K562 (cell line): ENCODE measurements around the gene AVPI1. TPM values are rescaled to one million over a fixed set of nuclear protein-coding genes. Genes with fewer than 3 reads are reported as not detected.
"Not testable (repeated sequence)": the region's sequence is repeated elsewhere in the genome, so short reads cannot be mapped to it uniquely, and the experiment has no call there.

Source experiments
- ATAC-seq: fragments of 200-7000 bp; cut with Tn5 transposase; 3 replicates; pipeline ENCODE4 v1.9.1; 2020; ENCODE audit warnings: moderate library complexity
- BruUV-seq: library from RNA; stranded (reverse); fragments of 400-500 nt; replicated peaks from 2 replicates; lab custom pipeline; 2021; lab: Mats Ljungman, UMichigan
- CTCF ChIA-PET: fragments of 300-600 bp; formaldehyde crosslinking; extraction: SDS; loops from one replicate; lab custom pipeline; 2021; ENCODE audit warnings: low intra/inter-chr PET ratio; lab: Yijun Ruan, JAX
- POLR2A ChIA-PET: fragments of 300-600, 350-650 bp; sonication (Branson Sonifier 250); formaldehyde crosslinking; extraction: SDS; loops from one replicate; lab custom pipeline; 2021; ENCODE audit warnings: antibody characterized with exemption, inconsistent platforms; lab: Yijun Ruan, JAX
- DNase-seq, 4 experiments: peaks; one replicate each; pipeline versions ENCODE4 v3.0.0 to v3.0.0-alpha.2; 2011 to 2018; ENCODE audit warnings: low spot score in 3 of 4, mixed read lengths in 3 of 4; ENCODE audit errors: extremely low read depth in 1 of 4
- FAIRE-seq: peaks from 2 replicates; lab custom pipeline; 2011; peaks lifted over from hg19 to GRCh38; lab: Jason Lieb, UNC
- H2AFZ ChIP-seq: 2 replicates; pipeline ENCODE4 v1.6.0; 2011; ENCODE audit warnings: low read depth, low read length, control low read depth, inconsistent platforms
- H3K27ac ChIP-seq: fragments of 200-600 bp; 3 replicates; pipeline ENCODE4 v1.8.0; 2011; ENCODE audit warnings: low read depth, mild to moderate bottlenecking, control low read depth, inconsistent platforms, low read length, moderate library complexity, mixed read lengths; ENCODE audit errors: extremely low read depth
- H3K27me3 ChIP-seq, 2 experiments: fragments of 300-600 bp in 1 of 2; 2 replicates in 1 of 2; 3 replicates in 1 of 2; pipeline versions ENCODE4 v1.6.0 to v1.8.0; 2011; ENCODE audit warnings: inconsistent platforms in 2 of 2, low read length in 2 of 2, mild to moderate bottlenecking in 1 of 2, mixed read lengths in 1 of 2, moderate library complexity in 1 of 2; ENCODE audit not compliant: control insufficient read depth in 2 of 2, insufficient read depth in 2 of 2
- H3K36me3 ChIP-seq: fragments of 300-600 bp; 3 replicates; pipeline ENCODE4 v1.8.0; 2011; ENCODE audit warnings: mild to moderate bottlenecking, low read length, inconsistent platforms; ENCODE audit not compliant: control insufficient read depth, insufficient read depth
- H3K4me1 ChIP-seq, 2 experiments: fragments of 200-600 bp in 1 of 2; replicated peaks in 1 of 2; 2 replicates in 1 of 2; 3 replicates in 1 of 2; pipeline versions ENCODE4 v1.5.1 to v1.8.0; 2011; ENCODE audit warnings: inconsistent platforms in 2 of 2, low read length in 2 of 2, mild to moderate bottlenecking in 1 of 2, mixed read lengths in 1 of 2, moderate library complexity in 1 of 2; ENCODE audit not compliant: control insufficient read depth in 2 of 2, insufficient read depth in 2 of 2
- H3K4me2 ChIP-seq: 2 replicates; pipeline ENCODE4 v1.6.1; 2011; ENCODE audit warnings: low read length, control low read depth, inconsistent platforms, mixed read lengths; ENCODE audit not compliant: insufficient read depth
- H3K4me3 ChIP-seq: fragments of 200-600 bp; sonication (generic), shearing (Covaris generic); 2 replicates; pipeline ENCODE4 v1.5.1; 2016; ENCODE audit warnings: control low read depth, inconsistent platforms
- H3K79me2 ChIP-seq: fragments of 200-600 bp; 3 replicates; pipeline ENCODE4 v1.8.0; 2011; ENCODE audit warnings: low read length, inconsistent platforms; ENCODE audit not compliant: control insufficient read depth, insufficient read depth
- H3K9ac ChIP-seq, 2 experiments: 2 replicates each; pipeline versions ENCODE4 v1.6.0 to v1.6.1; 2011; ENCODE audit warnings: low read depth in 2 of 2, low read length in 2 of 2, control low read depth in 1 of 2, inconsistent platforms in 1 of 2, mild to moderate bottlenecking in 1 of 2, mixed read lengths in 1 of 2; ENCODE audit not compliant: insufficient read depth in 1 of 2
- H3K9me1 ChIP-seq: one replicate; pipeline ENCODE4 v1.6.0; 2011; ENCODE audit warnings: inconsistent platforms, mild to moderate bottlenecking, low read length, moderate library complexity; ENCODE audit not compliant: control insufficient read depth, insufficient read depth
- H3K9me3 ChIP-seq: replicated peaks from 2 replicates; pipeline ENCODE4 v1.5.1; 2011; ENCODE audit warnings: low read depth, low read length, inconsistent platforms; ENCODE audit not compliant: control insufficient read depth, insufficient read depth
- H4K20me1 ChIP-seq: replicated peaks from 2 replicates; pipeline ENCODE4 v1.6.1; 2011; ENCODE audit warnings: low read length, inconsistent platforms, mixed read lengths; ENCODE audit not compliant: control insufficient read depth, insufficient read depth
- NFE2L1 ChIP-seq: fragments of 450-650 bp; IDR thresholded peaks from 2 replicates; pipeline ENCODE4 v1.6.1; 2016; ENCODE audit warnings: missing genetic modification characterization, low read depth, mild to moderate bottlenecking, missing compliant biosample characterization, moderate library complexity, borderline replicate concordance
- PHB ChIP-seq: fragments of 250-450 bp; sonication (Bioruptor Pico); IDR thresholded peaks from 2 replicates; pipeline ENCODE4 v1.5.0; 2021
- PTTG1 ChIP-seq: fragments of 450-650 bp; IDR thresholded peaks from 2 replicates; pipeline ENCODE4 v1.6.1; 2016; ENCODE audit warnings: low read depth, mild to moderate bottlenecking, missing genetic modification characterization, missing compliant biosample characterization
- RFX5 ChIP-seq: IDR thresholded peaks from 2 replicates; pipeline ENCODE4 v1.6.1; 2011; ENCODE audit warnings: low read depth, mild to moderate bottlenecking, improper control_type of control experiment, low read length
- ZC3H8 ChIP-seq: fragments of 450-650 bp; IDR thresholded peaks from 2 replicates; pipeline ENCODE4 v1.6.1; 2017
- ZNF143 ChIP-seq: sonication (generic); formaldehyde crosslinking; IDR thresholded peaks from 2 replicates; pipeline ENCODE4 v1.9.0; 2022; ENCODE audit warnings: mild to moderate bottlenecking, missing genetic modification reagents
- WGBS: fragments of 100-300 bp; shearing (Covaris generic); methylation state at CpG from one replicate; pipeline ENCODE4 v1.1.6; 2016; ENCODE audit warnings: low coverage, mixed read lengths; ENCODE audit not compliant: insufficient coverage; ENCODE audit errors: missing lambda C conversion rate; 5-methylcytosine and 5-hydroxymethylcytosine counted together
- in situ Hi-C: fragments of 300-500 bp; cut with MboI; formaldehyde crosslinking; loops from 4 replicates; pipeline ENCODE4 v1.15.0; 2018; ENCODE audit warnings: inconsistent platforms, mixed read lengths
- intact Hi-C: fragments of 100-400 bp; cut with micrococcal nuclease; formaldehyde crosslinking; loops from 2 replicates; pipeline ENCODE4 v1.14.2; 2022
- polyA plus RNA-seq, 8 experiments: library from polyadenylated mRNA; depleted of rRNA in 4 of 8; stranded (reverse) in 5 of 8; unstranded in 3 of 8; fragments of >200 nt; fragmentation: Nextera tagmentation in 2 of 8; fragmentation: Illumina TruSeq in 1 of 8; extraction: Ambion mirVana in 2 of 8; extraction: Trizol in 1 of 8; gene quantifications; 2 replicates each; pipeline versions ENCODE4 v1.2.1 to v1.2.3, GENCODE V29; 2011 to 2014; ENCODE audit warnings: inconsistent platforms in 1 of 8, missing spikeins in 1 of 8
- total RNA-seq, 7 experiments: library from RNA; depleted of rRNA in 6 of 7; stranded (reverse); fragments of >200 nt in 6 of 7; fragmentation: Illumina TruSeq in 2 of 7; extraction: Trizol in 2 of 7; gene quantifications; 2 replicates each; pipeline versions ENCODE4 v1.2.1 to v1.2.3, GENCODE V29; 2011 to 2021; ENCODE audit warnings: low replicate concordance in 1 of 7
- TF ChIP-seq, protein P1 (sequence below), 2 experiments: fragments of 450-650 bp in 1 of 2; sonication (generic) in 1 of 2; formaldehyde crosslinking in 1 of 2; IDR thresholded peaks in 1 of 2; conservative IDR thresholded peaks in 1 of 2; 2 replicates each; pipeline versions ENCODE4 v1.6.1 to v1.8.1; 2016 to 2023; ENCODE audit warnings: mild to moderate bottlenecking in 2 of 2, moderate library complexity in 2 of 2, inconsistent platforms in 1 of 2, missing genetic modification reagents in 1 of 2
- TF ChIP-seq, protein P2 (sequence below): fragments of 450-650 bp; IDR thresholded peaks from one replicate; pipeline ENCODE4 v1.6.1; 2018; ENCODE audit warnings: mild to moderate bottlenecking, moderate library complexity; ENCODE audit not compliant: partially characterized antibody
- TF ChIP-seq, protein P3 (sequence below): sonication (generic); formaldehyde crosslinking; IDR thresholded peaks from 2 replicates; pipeline ENCODE4 v1.8.0; 2022; ENCODE audit warnings: mild to moderate bottlenecking, low read depth, missing genetic modification reagents
- TF ChIP-seq, protein P4 (sequence below): sonication (generic); formaldehyde crosslinking; IDR thresholded peaks from 2 replicates; pipeline ENCODE4 v1.8.0; 2022; ENCODE audit warnings: missing genetic modification reagents, mild to moderate bottlenecking, borderline replicate concordance

AVPI1 gene
- total and polyA plus RNA-seq, 9 of the 15 experiments (the other 6 are each of a cell fraction or from before 2014, with no cell fraction given), result 0.90 to 10.4 (median 7.4) TPM

DNA sequence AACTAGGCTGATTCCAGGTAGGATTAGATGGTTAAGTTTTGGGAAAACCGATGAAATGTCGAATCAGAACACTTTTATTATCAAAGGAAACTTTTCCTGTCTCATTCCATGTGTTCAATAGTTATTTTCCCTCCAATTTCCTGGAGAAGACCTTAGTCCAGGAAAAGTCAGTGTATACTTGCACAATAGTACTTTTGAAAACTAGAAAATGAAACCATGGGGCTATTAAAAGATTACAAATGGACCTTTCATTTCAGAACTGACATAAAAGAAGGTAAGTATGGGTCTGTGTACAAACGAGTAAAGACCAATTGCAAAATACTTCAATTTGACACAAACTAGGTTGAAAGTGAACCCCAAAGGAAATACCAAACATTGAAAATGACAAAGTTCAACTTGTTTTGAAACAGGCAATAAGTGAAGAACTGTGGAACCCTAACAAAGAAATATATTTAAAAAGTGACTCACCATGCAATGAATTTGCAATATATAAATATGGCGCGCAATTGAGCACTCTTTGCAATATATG, 2.1 kb downstream of the AVPI1 start (continued):
- TF ChIP-seq, protein P1, sequence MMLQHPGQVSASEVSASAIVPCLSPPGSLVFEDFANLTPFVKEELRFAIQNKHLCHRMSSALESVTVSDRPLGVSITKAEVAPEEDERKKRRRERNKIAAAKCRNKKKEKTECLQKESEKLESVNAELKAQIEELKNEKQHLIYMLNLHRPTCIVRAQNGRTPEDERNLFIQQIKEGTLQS (IDR thresholded peaks at IDR 0.05), result no peak
- TF ChIP-seq, protein P1 (CRISPR knock-in tag; conservative IDR thresholded peaks at IDR 0.05), result no peak
- TF ChIP-seq, protein P2, sequence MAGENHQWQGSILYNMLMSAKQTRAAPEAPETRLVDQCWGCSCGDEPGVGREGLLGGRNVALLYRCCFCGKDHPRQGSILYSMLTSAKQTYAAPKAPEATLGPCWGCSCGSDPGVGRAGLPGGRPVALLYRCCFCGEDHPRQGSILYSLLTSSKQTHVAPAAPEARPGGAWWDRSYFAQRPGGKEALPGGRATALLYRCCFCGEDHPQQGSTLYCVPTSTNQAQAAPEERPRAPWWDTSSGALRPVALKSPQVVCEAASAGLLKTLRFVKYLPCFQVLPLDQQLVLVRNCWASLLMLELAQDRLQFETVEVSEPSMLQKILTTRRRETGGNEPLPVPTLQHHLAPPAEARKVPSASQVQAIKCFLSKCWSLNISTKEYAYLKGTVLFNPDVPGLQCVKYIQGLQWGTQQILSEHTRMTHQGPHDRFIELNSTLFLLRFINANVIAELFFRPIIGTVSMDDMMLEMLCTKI, result no peak
- TF ChIP-seq RFX5 (no peak), PTTG1 (tag) (no peak), PHB (CRISPR knock-in tag) (no peak), ZNF143 (CRISPR knock-in tag) (no peak), ZC3H8 (no peak), NFE2L1 (no peak)
- TF ChIP-seq, protein P3, sequence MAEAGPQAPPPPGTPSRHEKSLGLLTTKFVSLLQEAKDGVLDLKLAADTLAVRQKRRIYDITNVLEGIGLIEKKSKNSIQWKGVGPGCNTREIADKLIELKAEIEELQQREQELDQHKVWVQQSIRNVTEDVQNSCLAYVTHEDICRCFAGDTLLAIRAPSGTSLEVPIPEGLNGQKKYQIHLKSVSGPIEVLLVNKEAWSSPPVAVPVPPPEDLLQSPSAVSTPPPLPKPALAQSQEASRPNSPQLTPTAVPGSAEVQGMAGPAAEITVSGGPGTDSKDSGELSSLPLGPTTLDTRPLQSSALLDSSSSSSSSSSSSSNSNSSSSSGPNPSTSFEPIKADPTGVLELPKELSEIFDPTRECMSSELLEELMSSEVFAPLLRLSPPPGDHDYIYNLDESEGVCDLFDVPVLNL (CRISPR knock-in tag), result no peak
- TF ChIP-seq, protein P4, sequence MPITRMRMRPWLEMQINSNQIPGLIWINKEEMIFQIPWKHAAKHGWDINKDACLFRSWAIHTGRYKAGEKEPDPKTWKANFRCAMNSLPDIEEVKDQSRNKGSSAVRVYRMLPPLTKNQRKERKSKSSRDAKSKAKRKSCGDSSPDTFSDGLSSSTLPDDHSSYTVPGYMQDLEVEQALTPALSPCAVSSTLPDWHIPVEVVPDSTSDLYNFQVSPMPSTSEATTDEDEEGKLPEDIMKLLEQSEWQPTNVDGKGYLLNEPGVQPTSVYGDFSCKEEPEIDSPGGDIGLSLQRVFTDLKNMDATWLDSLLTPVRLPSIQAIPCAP (CRISPR knock-in tag), result no peak
- TF ChIP-seq, all 486 proteins: peak for 0

DNA sequence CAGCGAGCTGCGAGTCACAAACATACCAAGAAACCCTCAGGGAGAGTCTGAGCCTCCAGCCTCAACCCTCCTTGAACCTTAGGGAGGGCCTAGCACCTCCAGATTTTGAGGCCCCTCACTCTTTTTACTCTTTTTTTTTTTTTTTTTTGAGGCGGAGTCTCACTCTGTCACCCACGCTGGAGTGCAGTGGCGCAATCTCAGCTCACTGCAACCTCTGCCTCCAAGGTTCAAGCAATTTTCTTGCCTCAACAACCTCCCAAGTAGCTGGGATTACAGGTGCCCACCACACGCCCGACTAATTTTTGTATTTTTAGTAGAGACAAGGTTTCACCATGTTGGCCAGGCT, 2.7 kb downstream of the AVPI1 start:
- DNase-seq, H3K9me1 ChIP-seq, H3K36me3 ChIP-seq, FAIRE-seq, H3K4me3 ChIP-seq, H4K20me1 ChIP-seq, H2AFZ ChIP-seq, BruUV-seq, ATAC-seq, H3K27ac ChIP-seq, H3K9me3 ChIP-seq, H3K27me3 ChIP-seq, CTCF ChIA-PET, in situ Hi-C loops: not testable (repeated sequence)
- peaks cover 32% of the 10 kb centered on the region for H3K79me2 ChIP-seq
- POLR2A ChIA-PET, result interaction anchor here (0.9 to 1.8 kb wide), 4 partner anchors 9 to 43 kb away, joined by 4 to 8 read pairs (median 6); partner anchors contain the start of gene MARVELD1
- intact Hi-C loops, result loop anchor here (10.0 kb wide), 1 partner anchor 110 kb away; the partner anchor contains the start of gene ANKRD2
- H3K4me2 ChIP-seq, result peak overlapping the region; percentile 89
- H3K4me1 ChIP-seq, result peaks cover 30 to 51% of the 10 kb centered on the region in 2 experiments; a peak in 4 of 5 replicates
- 51% methylated on average over 3 of the region's 7 CpGs for WGBS
- peak overlapping the region in 1 of 2 experiments; percentile 80; a peak in 1 of 4 replicates for H3K9ac ChIP-seq
